ENCODE measurements around the gene ADCY4. TPM values are rescaled to one million over a fixed set of nuclear protein-coding genes. Genes with fewer than 3 reads are reported as not detected.
A peak's percentile ranks its signal among the peaks of the same experiment; 100 is the strongest.

ADCY4 gene
- total and polyA plus RNA-seq, 4 donors, result 0.25 to 111 (median 25.9) TPM

- intact Hi-C loops (cut with DNase I), result loop anchor here in 1 of 2 donors (2.0 kb wide), 1 partner anchor 30 kb away; the partner anchor contains the start of gene NYNRIN
- Histone ChIP-seq H3K4me3 (ENCODE audit: low read length in 2 of 2) (peak overlapping the region; percentile 47 to 68), H3K4me1 (ENCODE audit: control insufficient read depth in 1 of 2, insufficient read depth in 2 of 2, low read length in 2 of 2) (no peaks in the 10 kb centered on the region), H3K36me3 (ENCODE audit: control insufficient read depth in 1 of 2, insufficient read depth in 2 of 2, low read length in 1 of 2) (no peaks in the 10 kb centered on the region), H3K27ac (ENCODE audit: low read depth in 1 of 2, low read length in 2 of 2) (peak overlapping the region; percentile 51 to 90), H3K9me3 (ENCODE audit: control insufficient read depth, low read length) (no peaks in the 10 kb centered on the region), H3K27me3 (ENCODE audit: control insufficient read depth in 1 of 2, insufficient read depth in 2 of 2, low read length in 1 of 2) (no peaks in the 10 kb centered on the region)
- WGBS, 2 donors, result 1 to 2% methylated on average over 34 to 52 of the region's 52 CpGs
- DNase-seq (peak; percentile 79 to 89), ATAC-seq (ENCODE audit: low FRiP score) (peak; percentile 17)
Measured at GRCh38 chr14:24368562-24369252, 33.8 kb upstream of the ADCY4 start.

GRCh38 chr14:24368212-24368561 is 33.3 kb upstream of the ADCY4 start:
- intact Hi-C loops (cut with DNase I), result loop anchor here in 1 of 2 donors (2.0 kb wide), 1 partner anchor 31 kb away; the partner anchor contains the start of gene NYNRIN
- Histone ChIP-seq H3K27me3 (ENCODE audit: control insufficient read depth in 1 of 2, insufficient read depth in 2 of 2, low read length in 1 of 2) (no peaks in the 10 kb centered on the region), H3K9me3 (ENCODE audit: control insufficient read depth, low read length) (no peaks in the 10 kb centered on the region), H3K36me3 (ENCODE audit: control insufficient read depth in 1 of 2, insufficient read depth in 2 of 2, low read length in 1 of 2) (no peaks in the 10 kb centered on the region), H3K27ac (ENCODE audit: low read depth in 1 of 2, low read length in 2 of 2) (peak overlapping the region; percentile 51 to 90), H3K4me1 (ENCODE audit: control insufficient read depth in 1 of 2, insufficient read depth in 2 of 2, low read length in 2 of 2) (no peaks in the 10 kb centered on the region), H3K4me3 (ENCODE audit: low read length in 2 of 2) (peak overlapping the region; percentile 47 to 68)
- WGBS, 2 donors, result 0 to 1% methylated on average over 11 to 15 of the region's 15 CpGs
- ATAC-seq (ENCODE audit: low FRiP score) (no peak), DNase-seq (no peak)

GRCh38 chr14:24367514-24368211 is 32.8 kb upstream of the ADCY4 start, which contains the start of gene NFATC4:
Gene NFATC4, plus strand, starts transcription at chr14:24368184. Its CDS starts 157 bp downstream, at chr14:24368341.
- peak; percentile 83 to 89 for DNase-seq
- Histone ChIP-seq H3K9me3 (ENCODE audit: control insufficient read depth, low read length) (no peaks in the 10 kb centered on the region), H3K4me1 (ENCODE audit: control insufficient read depth in 1 of 2, insufficient read depth in 2 of 2, low read length in 2 of 2) (no peaks in the 10 kb centered on the region)

GRCh38 chr14:24366721-24367513 is 32.0 kb upstream of the ADCY4 start:
- intact Hi-C loops (cut with DNase I), result loop anchor here in 1 of 2 donors (1.0 to 2.0 kb wide), 3 partner anchors 63 to 220 kb away; partner anchors contain the start of genes PSME2 and RNF31
- H3K9me3 ChIP-seq (ENCODE audit: control insufficient read depth, low read length), result no peaks in the 10 kb centered on the region
- H3K4me3 ChIP-seq (ENCODE audit: low read length in 2 of 2), result peak overlapping the region; percentile 22 to 24
- H3K36me3 ChIP-seq (ENCODE audit: control insufficient read depth in 1 of 2, insufficient read depth in 2 of 2, low read length in 1 of 2), result no peaks in the 10 kb centered on the region
- H3K27ac ChIP-seq (ENCODE audit: low read depth in 1 of 2, low read length in 2 of 2), result peak overlapping the region; percentile 73 to 90
- 0 to 1% methylated on average over 39 to 40 of the region's 40 CpGs for WGBS, 2 donors
- ATAC-seq (ENCODE audit: low FRiP score) (peak; percentile 93), DNase-seq (peak; percentile 94 to 98)
- H3K27me3 ChIP-seq (ENCODE audit: control insufficient read depth in 1 of 2, insufficient read depth in 2 of 2, low read length in 1 of 2), result no peaks in the 10 kb centered on the region
- no peaks in the 10 kb centered on the region for H3K4me1 ChIP-seq (ENCODE audit: control insufficient read depth in 1 of 2, insufficient read depth in 2 of 2, low read length in 2 of 2)

More at GRCh38 chr14:24367514-24368211, 32.8 kb upstream of the ADCY4 start, which contains the start of gene NFATC4:
- Histone ChIP-seq H3K36me3 (ENCODE audit: control insufficient read depth in 1 of 2, insufficient read depth in 2 of 2, low read length in 1 of 2) (no peaks in the 10 kb centered on the region), H3K27ac (ENCODE audit: low read depth in 1 of 2, low read length in 2 of 2) (peak within 1 kb of the TSS; percentile 73 to 90), H3K27me3 (ENCODE audit: control insufficient read depth in 1 of 2, insufficient read depth in 2 of 2, low read length in 1 of 2) (no peaks in the 10 kb centered on the region), H3K4me3 (ENCODE audit: low read length in 2 of 2) (peak within 1 kb of the TSS; percentile 47 to 68)
- intact Hi-C loops (cut with DNase I), result loop anchor here in 1 of 2 donors (2.0 kb wide), 3 partner anchors 31 to 221 kb away; partner anchors contain the start of genes NYNRIN, PSME2 and RNF31
- ATAC-seq (ENCODE audit: low FRiP score), result peak; percentile 68
- WGBS, 2 donors, result 2 to 3% methylated on average over 18 to 21 of the region's 21 CpGs

- intact Hi-C loops (cut with DNase I), result loop anchor here in 1 of 2 donors (1.0 to 2.0 kb wide), 3 partner anchors 64 to 220 kb away; partner anchors contain the start of genes PSME2 and RNF31
- Histone ChIP-seq H3K36me3 (ENCODE audit: control insufficient read depth in 1 of 2, insufficient read depth in 2 of 2, low read length in 1 of 2) (no peaks in the 10 kb centered on the region), H3K4me3 (ENCODE audit: low read length in 2 of 2) (no peak overlapping the region), H3K27me3 (ENCODE audit: control insufficient read depth in 1 of 2, insufficient read depth in 2 of 2, low read length in 1 of 2) (no peaks in the 10 kb centered on the region), H3K27ac (ENCODE audit: low read depth in 1 of 2, low read length in 2 of 2) (peak overlapping the region; percentile 64 to 94), H3K4me1 (ENCODE audit: control insufficient read depth in 1 of 2, insufficient read depth in 2 of 2, low read length in 2 of 2) (no peaks in the 10 kb centered on the region), H3K9me3 (ENCODE audit: control insufficient read depth, low read length) (no peaks in the 10 kb centered on the region)
- DNase-seq (no peak), ATAC-seq (ENCODE audit: low FRiP score) (no peak)
- 0 to 1% methylated on average over 15 to 16 of the region's 16 CpGs for WGBS, 2 donors
Measured at GRCh38 chr14:24366413-24366720, 31.5 kb upstream of the ADCY4 start.

- peak; percentile 74 for ATAC-seq (ENCODE audit: low FRiP score)
- Histone ChIP-seq H3K27me3 (ENCODE audit: control insufficient read depth in 1 of 2, insufficient read depth in 2 of 2, low read length in 1 of 2) (no peaks in the 10 kb centered on the region), H3K4me3 (ENCODE audit: low read length in 2 of 2) (peak overlapping the region in 1 of 2 donors; percentile 30), H3K36me3 (ENCODE audit: control insufficient read depth in 1 of 2, insufficient read depth in 2 of 2, low read length in 1 of 2) (no peaks in the 10 kb centered on the region), H3K27ac (ENCODE audit: low read depth in 1 of 2, low read length in 2 of 2) (peak overlapping the region; percentile 64 to 94), H3K4me1 (ENCODE audit: control insufficient read depth in 1 of 2, insufficient read depth in 2 of 2, low read length in 2 of 2) (no peaks in the 10 kb centered on the region), H3K9me3 (ENCODE audit: control insufficient read depth, low read length) (no peaks in the 10 kb centered on the region)
- peak; percentile 92 to 95 for DNase-seq
- WGBS, 2 donors, result 2% methylated on average over 28 of the region's 28 CpGs
- intact Hi-C loops (cut with DNase I), result loop anchor here (1.0 to 2.0 kb wide), 4 partner anchors 64 to 219 kb away; partner anchors contain the start of genes PSME2 (in 1 of the 2) and RNF31 (in 1 of the 2)
Measured at GRCh38 chr14:24365600-24366412, 30.9 kb upstream of the ADCY4 start.

- Histone ChIP-seq H3K36me3 (ENCODE audit: control insufficient read depth in 1 of 2, insufficient read depth in 2 of 2, low read length in 1 of 2) (no peaks in the 10 kb centered on the region), H3K4me1 (ENCODE audit: control insufficient read depth in 1 of 2, insufficient read depth in 2 of 2, low read length in 2 of 2) (no peaks in the 10 kb centered on the region), H3K4me3 (ENCODE audit: low read length in 2 of 2) (no peak overlapping the region), H3K27me3 (ENCODE audit: control insufficient read depth in 1 of 2, insufficient read depth in 2 of 2, low read length in 1 of 2) (no peaks in the 10 kb centered on the region), H3K27ac (ENCODE audit: low read depth in 1 of 2, low read length in 2 of 2) (peak overlapping the region in 1 of 2 donors; percentile 14), H3K9me3 (ENCODE audit: control insufficient read depth, low read length) (no peaks in the 10 kb centered on the region)
- ATAC-seq (ENCODE audit: low FRiP score), result no peak
- intact Hi-C loops (cut with DNase I), result loop anchor here in 1 of 2 donors (2.0 kb wide), 1 partner anchor 66 kb away; no protein-coding TSS in a partner anchor
- no peak for DNase-seq
- WGBS, 2 donors, result 66 to 76% methylated on average over 1 of the region's 1 CpG
Measured at GRCh38 chr14:24364841-24365240, 30.0 kb upstream of the ADCY4 start.
